GM18858 (cell line): ENCODE measurements around the gene PFDN1.
"Not testable (repeated sequence)": the region's sequence is repeated elsewhere in the genome, so short reads cannot be mapped to it uniquely, and the experiment has no call there.

Experiments used
- ATAC-seq: cut with Tn5 transposase; IDR thresholded peaks from one replicate; pipeline ENCODE4 v1.9.1; 2021; ENCODE audit not compliant: unreplicated experiment

The PFDN1 gene

DNA sequence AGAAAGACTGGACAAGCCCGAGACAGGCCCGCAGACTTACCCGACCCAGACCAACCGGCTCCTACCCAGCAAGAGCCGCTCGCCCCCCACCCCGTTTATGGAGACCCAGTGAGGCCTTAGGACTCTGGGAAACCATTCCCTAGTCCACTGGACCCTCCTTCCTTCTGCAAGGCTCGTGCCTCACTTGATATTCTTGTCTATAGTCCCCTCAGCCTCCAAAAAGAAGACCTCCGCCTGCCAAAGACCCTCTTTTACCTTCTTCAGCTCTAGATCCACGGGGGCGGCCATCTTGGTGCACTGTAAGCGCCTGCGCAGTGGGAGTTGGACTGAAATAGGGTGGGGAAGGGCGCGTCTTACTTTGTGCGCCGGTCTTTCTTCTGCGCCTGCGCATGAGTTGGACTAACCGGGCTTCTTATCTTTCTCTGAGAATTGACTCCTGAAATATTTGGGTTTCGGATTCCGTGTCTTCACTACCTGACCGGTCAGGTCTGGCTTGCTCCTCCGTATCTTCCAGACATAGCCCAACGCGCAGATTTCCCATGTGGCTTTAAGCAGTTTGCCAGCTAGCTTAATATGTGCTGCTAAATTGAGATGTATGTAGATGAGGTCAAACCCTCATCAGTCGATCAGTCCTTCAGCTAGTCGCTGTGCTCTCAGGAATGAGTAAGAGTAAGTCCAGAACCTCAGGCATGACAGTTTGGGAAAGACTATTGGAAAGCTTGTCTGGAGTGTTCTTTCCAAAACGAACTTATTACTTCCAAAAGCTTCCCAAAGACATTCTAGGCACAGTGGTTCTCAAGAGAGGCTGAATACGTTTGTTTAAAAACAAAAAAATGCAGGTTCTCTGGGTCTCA is at the start of gene PFDN1:
TSS of gene PFDN1 (minus strand) at position 316 of the 854 bp plus-strand sequence. CDS start at position 288, 28 bp downstream.
- ATAC-seq, result peak; percentile 96

GRCh38 chr5:140351609-140352334 is 48.9 kb upstream of the PFDN1 start:
- peak; percentile 72 for ATAC-seq

- no peak for ATAC-seq
These were observed 46.3 kb upstream of the PFDN1 start for GRCh38 chr5:140349244-140349643.

DNA sequence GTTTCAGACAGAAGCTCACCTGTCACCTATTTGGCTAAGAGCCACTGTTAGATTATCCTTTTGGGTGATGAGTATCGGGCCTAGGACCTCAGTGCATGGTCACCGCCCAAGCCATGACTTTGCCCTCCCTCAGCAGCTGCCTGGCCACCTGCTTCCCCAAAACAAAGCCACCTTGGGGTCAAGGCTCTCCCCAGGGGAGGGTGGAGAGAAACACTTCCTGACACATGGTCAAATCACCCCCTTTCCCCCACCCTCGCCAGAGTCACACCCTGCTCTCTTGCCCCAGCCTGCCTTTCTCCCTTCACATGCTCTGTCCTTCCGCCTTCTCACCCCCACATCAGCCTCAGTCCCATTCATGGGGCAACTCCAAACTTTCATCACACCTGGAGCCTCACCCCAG is 45.2 kb upstream of the PFDN1 start:
- ATAC-seq, result no peak

GRCh38 chr5:140347360-140347759 is 44.5 kb upstream of the PFDN1 start:
- ATAC-seq, result no peak

DNA sequence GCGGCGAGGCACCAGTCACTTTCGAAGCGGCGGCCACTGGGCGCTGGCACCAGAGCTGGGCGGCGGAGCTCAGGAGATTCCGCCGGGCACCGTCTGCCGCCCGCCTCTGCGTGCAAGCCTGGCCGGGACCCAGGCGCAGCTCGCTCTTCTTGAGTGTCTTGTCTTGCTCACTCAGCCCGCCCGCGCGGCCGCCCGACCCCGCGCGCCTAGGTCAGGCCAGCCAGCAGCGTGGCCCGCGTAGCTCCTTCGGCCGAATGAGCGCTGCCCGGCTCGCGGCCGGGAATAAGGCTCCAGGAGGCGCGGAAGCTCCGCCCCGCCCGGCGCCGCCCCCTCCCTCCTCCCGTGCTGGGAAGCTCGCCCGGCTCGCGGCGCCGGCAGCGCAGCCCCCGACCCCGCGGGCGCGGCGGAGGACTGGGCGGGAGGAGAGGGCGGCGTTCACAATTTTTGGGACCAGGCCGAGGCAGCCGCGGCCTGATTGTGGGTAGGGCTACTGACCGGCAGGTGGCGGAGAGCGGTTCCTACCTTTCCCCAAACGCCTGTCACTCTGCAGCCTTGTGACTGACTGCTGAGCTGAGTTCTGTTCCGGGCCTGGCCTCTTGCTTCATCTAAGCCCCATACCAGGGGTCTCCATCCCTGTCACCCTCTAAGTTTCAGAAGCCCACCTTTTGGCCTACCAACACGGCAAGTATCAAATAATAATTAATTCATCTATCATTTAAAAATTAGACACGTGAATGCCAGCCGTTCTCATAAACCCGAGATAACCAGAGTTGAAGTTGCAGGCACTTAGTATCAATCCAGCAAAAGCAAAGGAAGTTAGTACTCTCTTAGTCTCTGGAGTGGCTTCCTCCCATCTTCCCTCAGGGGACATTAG is 43.7 kb upstream of the PFDN1 start, which contains the start of gene HBEGF:
TSS of gene HBEGF (minus strand) at position 256 of the 874 bp plus-strand sequence. CDS start 275 bp downstream, outside the sequence.
- ATAC-seq, result peak; percentile 68

- no peak for ATAC-seq
These were observed 43.0 kb upstream of the PFDN1 start for GRCh38 chr5:140345919-140346347.

- ATAC-seq, result no peak
These were observed 42.0 kb upstream of the PFDN1 start for GRCh38 chr5:140344683-140345423.

DNA sequence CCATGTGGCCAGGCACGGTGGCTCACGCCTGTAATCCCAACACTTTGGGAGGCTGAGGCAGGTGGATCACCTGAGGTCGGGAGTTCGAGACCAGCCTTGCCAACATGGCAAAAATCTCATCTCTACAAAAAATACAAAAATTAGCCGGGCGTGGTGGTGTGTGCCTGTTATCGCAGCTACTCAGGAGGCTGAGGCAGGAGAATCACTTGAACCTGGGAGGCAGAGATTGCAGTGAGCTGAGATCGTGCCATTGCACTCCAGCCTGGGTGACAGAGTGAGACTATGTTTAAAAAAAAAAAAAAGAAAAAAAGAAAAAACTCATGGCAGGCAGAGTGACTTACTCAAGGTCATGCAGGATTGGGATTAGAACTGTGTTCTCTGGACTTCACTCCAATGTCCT is 40.9 kb upstream of the PFDN1 start:
- ATAC-seq, result not testable (repeated sequence)

- no peak for ATAC-seq
These were observed 40.0 kb upstream of the PFDN1 start for GRCh38 chr5:140342896-140343295.

DNA sequence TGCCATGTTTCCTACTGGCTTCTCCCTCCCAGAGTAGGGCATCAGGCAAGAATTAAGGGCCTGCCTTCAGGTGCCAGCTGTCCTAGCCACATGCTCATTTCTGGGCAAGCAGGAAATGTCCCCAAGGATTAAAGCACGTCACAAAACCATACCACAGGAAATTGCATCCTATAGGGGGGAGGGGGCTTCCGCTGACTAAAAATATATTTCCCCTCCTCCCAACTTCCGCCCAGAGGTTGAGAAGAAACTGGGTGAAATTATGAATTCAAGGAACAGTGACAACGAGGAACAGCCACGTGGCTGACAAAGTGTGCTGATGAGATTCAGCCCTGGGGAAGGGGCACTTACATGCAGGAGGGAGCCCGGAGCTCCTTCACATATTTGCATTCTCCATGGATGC is 39.4 kb upstream of the PFDN1 start:
- no peak for ATAC-seq

DNA sequence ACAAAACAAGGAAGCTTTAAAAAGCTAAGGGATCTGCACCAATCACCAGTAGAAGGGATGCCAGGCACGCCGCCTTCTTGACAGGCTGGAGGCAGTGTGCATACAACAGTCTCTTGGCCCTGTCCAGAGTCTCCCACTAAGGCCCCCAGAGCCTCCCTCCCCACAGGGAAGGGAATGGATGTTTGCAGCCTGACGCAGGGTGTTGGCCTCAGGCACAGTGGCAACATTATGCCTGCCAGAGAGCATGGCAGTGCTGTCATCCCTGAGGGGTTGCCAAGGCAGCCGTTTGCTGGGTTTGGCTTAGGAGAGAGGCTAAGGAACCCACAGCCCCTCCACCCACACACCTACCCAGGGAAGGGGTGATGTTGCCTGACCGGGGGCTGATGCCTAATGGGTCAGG is 38.7 kb upstream of the PFDN1 start:
- ATAC-seq, result no peak

- no peak for ATAC-seq
These were observed 37.8 kb upstream of the PFDN1 start for GRCh38 chr5:140340605-140341121.

DNA sequence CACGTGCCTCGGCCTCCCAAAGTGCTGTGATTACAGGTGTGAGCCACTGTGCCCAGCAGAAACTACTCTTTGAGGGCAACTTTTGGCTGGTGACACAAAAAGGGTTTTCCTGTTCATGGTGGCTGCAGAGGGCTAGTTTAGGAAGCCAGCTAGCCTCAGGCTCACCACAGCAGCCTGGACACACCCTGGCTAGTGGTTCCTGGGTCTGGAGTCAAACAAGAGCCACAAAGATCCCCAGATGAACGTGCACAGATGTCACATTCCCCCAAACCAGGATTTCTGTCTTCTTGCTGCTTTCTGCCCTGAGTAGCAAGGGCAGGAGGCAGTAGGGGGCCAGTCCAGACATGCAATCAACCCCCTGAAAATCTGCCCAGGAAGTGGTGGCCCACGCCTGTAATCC is 36.7 kb upstream of the PFDN1 start:
- ATAC-seq, result no peak

- no peak for ATAC-seq
These were observed 36.0 kb upstream of the PFDN1 start for GRCh38 chr5:140338908-140339307.

- ATAC-seq, result no peak
These were observed 35.4 kb upstream of the PFDN1 start for GRCh38 chr5:140338336-140338735.

GRCh38 chr5:140337880-140338279 is 35.0 kb upstream of the PFDN1 start:
- ATAC-seq, result no peak

GRCh38 chr5:140336388-140336787 is 33.5 kb upstream of the PFDN1 start:
- no peak for ATAC-seq

GRCh38 chr5:140331638-140332037 is 28.7 kb upstream of the PFDN1 start:
- ATAC-seq, result no peak
